T47D (cell line): ENCODE measurements around the gene SFTPA2.
"Not testable (repeated sequence)": the region's sequence is repeated elsewhere in the genome, so short reads cannot be mapped to it uniquely, and the experiment has no call there.

ENCODE experiments used
- DNase-seq, 2 experiments: peaks; one replicate each; pipeline versions ENCODE4 v3.0.0 to v3.0.0-alpha.2; 2011 to 2012; ENCODE audit warnings: low read depth in 1 of 2, low spot score in 1 of 2
- JUND ChIP-seq: IDR thresholded peaks from 2 replicates; pipeline ENCODE4 v1.6.1; 2012; ENCODE audit warnings: low read depth
- in situ Hi-C: cut with HindIII; loops from 2 replicates; pipeline ENCODE4 v1.10.0; 2016; ENCODE audit warnings: low sequenced_read_pairs, low pct_unique_long_range_greater_than_20kb

SFTPA2 gene

GRCh38 chr10:79583488-79584024, 23.3 kb upstream of the SFTPA2 start:
- in situ Hi-C loops: no loop called here
- TF ChIP-seq JUND: no peak
- no peak for DNase-seq

- DNase-seq, in situ Hi-C loops: not testable (repeated sequence)
These were observed 22.7 kb upstream of the SFTPA2 start for GRCh38 chr10:79582954-79583353.

- no peak for DNase-seq
- TF ChIP-seq JUND: no peak
- in situ Hi-C loops: no loop called here
These were observed 21.9 kb upstream of the SFTPA2 start for GRCh38 chr10:79582096-79582495.

- TF ChIP-seq JUND: no peak
- in situ Hi-C loops: no loop called here
- DNase-seq: no peak
These were observed 20.8 kb upstream of the SFTPA2 start for GRCh38 chr10:79581044-79581443.

- in situ Hi-C loops: no loop called here
- DNase-seq: no peak
- no peak for TF ChIP-seq JUND
These were observed 19.2 kb upstream of the SFTPA2 start for GRCh38 chr10:79579361-79579760.

- in situ Hi-C loops: not testable (repeated sequence)
These were observed 10.4 kb upstream of the SFTPA2 start for GRCh38 chr10:79570624-79571023.

GRCh38 chr10:79563426-79563825, 3.2 kb upstream of the SFTPA2 start:
- TF ChIP-seq JUND: no peak
- DNase-seq: peak in 1 of 2 experiments; percentile 9
- in situ Hi-C loops: no loop called here

More at GRCh38 chr10:79570624-79571023, 10.4 kb upstream of the SFTPA2 start:
- peak in 1 of 2 experiments; percentile 58 for DNase-seq

GRCh38 chr10:79562135-79562756, 2.0 kb upstream of the SFTPA2 start:
- in situ Hi-C loops: no loop called here

GRCh38 chr10:79561257-79561656, 1.1 kb upstream of the SFTPA2 start:
- no peak for DNase-seq
- in situ Hi-C loops: no loop called here
- no peak for TF ChIP-seq JUND

More at GRCh38 chr10:79562135-79562756, 2.0 kb upstream of the SFTPA2 start:
- peak; percentile 69 to 86 for DNase-seq
- TF ChIP-seq JUND: no peak

GRCh38 chr10:79559726-79560125, 481 bp downstream of the SFTPA2 start:
- in situ Hi-C loops: no loop called here

GRCh38 chr10:79556961-79557360, 3.2 kb downstream of the SFTPA2 start:
- in situ Hi-C loops, DNase-seq: not testable (repeated sequence)

More at GRCh38 chr10:79559726-79560125, 481 bp downstream of the SFTPA2 start:
- DNase-seq: peak in 1 of 2 experiments; percentile 10
- no peak for TF ChIP-seq JUND

GRCh38 chr10:79555354-79556309, 4.6 kb downstream of the SFTPA2 start:
- DNase-seq: peak in 1 of 2 experiments; percentile 17
- TF ChIP-seq JUND: no peak
- in situ Hi-C loops: no loop called here

- no peak for TF ChIP-seq JUND
- no peak for DNase-seq
- in situ Hi-C loops: no loop called here
These were observed 8.1 kb downstream of the SFTPA2 start for GRCh38 chr10:79552143-79552542.
